Neural cell (in vitro differentiated cells): ENCODE results near the gene ZNF883.

Source experiments
- EP300 ChIP-seq: fragments of 450-650 bp; conservative IDR thresholded peaks from 2 replicates; pipeline ENCODE4 v1.6.1; 2014; ENCODE audit warnings: antibody characterized with exemption, mild to moderate bottlenecking, moderate library complexity; ENCODE audit not compliant: poor library complexity, severe bottlenecking
- EZH2 ChIP-seq: fragments of 200-600, 300-800 bp; shearing (Covaris generic), sonication (generic); IDR thresholded peaks from 2 replicates; pipeline ENCODE4 v1.6.1; 2014; ENCODE audit warnings: antibody characterized with exemption, low read length, borderline replicate concordance, mild to moderate bottlenecking; ENCODE audit not compliant: insufficient read depth, poor library complexity, severe bottlenecking
- MXI1 ChIP-seq: fragments of 450-650 bp; conservative IDR thresholded peaks from 2 replicates; pipeline ENCODE4 v1.6.1; 2014; ENCODE audit warnings: antibody characterized with exemption, mild to moderate bottlenecking; ENCODE audit not compliant: poor library complexity, severe bottlenecking
- POLR2AphosphoS5 ChIP-seq: IDR thresholded peaks from 2 replicates; pipeline ENCODE4 v1.6.1; 2012
- TF ChIP-seq, protein P1 (sequence below): fragments of 450-650 bp; IDR thresholded peaks from 2 replicates; pipeline ENCODE4 v1.5.1; 2014; ENCODE audit warnings: antibody characterized with exemption, mild to moderate bottlenecking, moderate library complexity; ENCODE audit not compliant: poor library complexity, severe bottlenecking

DNA sequence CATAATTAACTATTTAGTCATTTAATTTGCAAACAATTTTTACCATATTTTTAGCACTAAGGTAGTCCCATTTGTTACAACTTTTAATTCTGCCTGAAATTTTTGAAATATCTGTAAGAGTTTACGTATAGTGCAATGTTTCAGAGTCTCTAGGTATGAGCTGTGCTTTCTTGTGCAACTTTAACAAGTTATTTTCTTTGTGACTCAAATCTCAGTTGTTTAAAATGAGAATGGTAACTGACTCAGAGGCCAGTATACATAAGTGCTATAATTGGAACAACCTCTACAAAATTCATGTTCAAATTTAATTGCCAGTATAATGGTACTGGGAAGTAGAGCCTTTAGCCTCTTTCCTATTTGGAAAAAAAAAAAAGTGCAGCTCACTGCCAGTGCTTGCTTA, 14.2 kb upstream of the ZNF883 start:
- TF ChIP-seq, protein P1, sequence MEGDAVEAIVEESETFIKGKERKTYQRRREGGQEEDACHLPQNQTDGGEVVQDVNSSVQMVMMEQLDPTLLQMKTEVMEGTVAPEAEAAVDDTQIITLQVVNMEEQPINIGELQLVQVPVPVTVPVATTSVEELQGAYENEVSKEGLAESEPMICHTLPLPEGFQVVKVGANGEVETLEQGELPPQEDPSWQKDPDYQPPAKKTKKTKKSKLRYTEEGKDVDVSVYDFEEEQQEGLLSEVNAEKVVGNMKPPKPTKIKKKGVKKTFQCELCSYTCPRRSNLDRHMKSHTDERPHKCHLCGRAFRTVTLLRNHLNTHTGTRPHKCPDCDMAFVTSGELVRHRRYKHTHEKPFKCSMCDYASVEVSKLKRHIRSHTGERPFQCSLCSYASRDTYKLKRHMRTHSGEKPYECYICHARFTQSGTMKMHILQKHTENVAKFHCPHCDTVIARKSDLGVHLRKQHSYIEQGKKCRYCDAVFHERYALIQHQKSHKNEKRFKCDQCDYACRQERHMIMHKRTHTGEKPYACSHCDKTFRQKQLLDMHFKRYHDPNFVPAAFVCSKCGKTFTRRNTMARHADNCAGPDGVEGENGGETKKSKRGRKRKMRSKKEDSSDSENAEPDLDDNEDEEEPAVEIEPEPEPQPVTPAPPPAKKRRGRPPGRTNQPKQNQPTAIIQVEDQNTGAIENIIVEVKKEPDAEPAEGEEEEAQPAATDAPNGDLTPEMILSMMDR = no peak
- no peak for TF ChIP-seq EZH2
- TF ChIP-seq MXI1 = no peak
- no peak for TF ChIP-seq EP300
- TF ChIP-seq POLR2AphosphoS5 = no peak
